ENCODE measurements around the gene CAMKMT.

CAMKMT gene

GRCh38 chr2:44772131-44772530 is 410.4 kb downstream of the CAMKMT start:
- DNase-seq (ENCODE audit: low spot score) = no peak

GRCh38 chr2:44772669-44773378 is 411.1 kb downstream of the CAMKMT start:
- no peak for DNase-seq (ENCODE audit: low spot score)

GRCh38 chr2:44774826-44775492 is 413.2 kb downstream of the CAMKMT start:
- no peak for DNase-seq (ENCODE audit: low spot score)

GRCh38 chr2:44777036-44777435 is 415.3 kb downstream of the CAMKMT start:
- DNase-seq (ENCODE audit: low spot score) = no peak

DNA sequence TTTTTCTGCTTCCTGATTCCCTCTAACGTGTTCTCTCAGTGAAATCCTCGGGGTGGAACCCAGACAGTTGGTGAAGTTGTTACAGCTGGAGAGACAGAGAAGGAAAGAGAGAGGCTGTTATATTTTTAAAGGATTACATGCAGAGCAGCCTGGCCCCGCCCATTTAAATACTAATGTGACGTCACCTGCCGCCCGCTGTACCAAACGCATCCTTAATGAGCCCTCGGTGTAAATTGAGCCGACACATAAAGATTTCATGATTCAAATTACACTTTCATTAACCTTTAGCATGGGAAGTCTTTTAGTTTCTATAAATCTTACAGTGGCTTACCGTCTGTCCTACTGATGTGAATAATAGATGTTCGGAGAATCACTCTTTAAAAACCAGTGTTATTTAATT is 415.8 kb downstream of the CAMKMT start:
- no peak for DNase-seq (ENCODE audit: low spot score)

GRCh38 chr2:44778221-44778654 is 416.5 kb downstream of the CAMKMT start:
- DNase-seq (ENCODE audit: low spot score) = no peak

DNA sequence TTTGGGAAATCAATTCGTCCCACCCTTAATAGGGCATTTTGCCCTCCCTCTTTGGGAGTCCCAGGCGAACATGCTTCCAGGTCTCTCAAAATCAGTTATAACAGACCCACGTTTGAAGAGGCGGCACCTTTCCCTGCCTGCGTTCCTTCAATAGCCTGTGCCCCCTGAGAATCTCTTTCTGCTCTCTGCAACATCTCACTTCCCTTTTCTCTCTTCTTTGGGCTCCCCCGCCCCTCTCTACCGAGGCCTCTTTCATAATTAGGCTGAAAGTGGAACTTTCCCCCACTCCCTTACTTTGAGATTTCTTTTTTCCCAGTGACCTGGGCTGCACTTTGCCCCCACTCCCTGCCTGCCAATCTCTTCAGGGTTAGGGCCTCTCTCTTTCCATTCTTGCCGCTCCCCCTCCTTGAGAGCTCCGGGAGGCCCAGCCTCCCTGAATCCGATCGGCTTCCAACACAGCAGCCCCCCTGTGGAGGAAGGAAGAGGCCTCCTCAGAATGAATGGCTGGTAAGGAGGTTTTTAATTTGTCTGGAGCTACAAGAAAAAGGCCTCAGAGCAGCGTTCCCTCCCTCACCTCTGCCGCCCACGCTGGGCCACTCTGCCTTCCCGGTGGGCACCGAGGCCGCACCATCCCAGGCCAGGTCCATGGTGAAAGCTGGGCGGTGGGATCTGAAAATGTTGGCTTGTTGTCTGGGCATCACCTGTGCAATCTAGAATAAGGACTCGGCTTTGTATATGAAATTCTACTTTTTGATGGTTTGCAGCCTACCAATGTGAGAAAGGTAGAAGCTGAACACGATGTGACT is 417.1 kb downstream of the CAMKMT start:
- DNase-seq (ENCODE audit: low spot score) = no peak

DNA sequence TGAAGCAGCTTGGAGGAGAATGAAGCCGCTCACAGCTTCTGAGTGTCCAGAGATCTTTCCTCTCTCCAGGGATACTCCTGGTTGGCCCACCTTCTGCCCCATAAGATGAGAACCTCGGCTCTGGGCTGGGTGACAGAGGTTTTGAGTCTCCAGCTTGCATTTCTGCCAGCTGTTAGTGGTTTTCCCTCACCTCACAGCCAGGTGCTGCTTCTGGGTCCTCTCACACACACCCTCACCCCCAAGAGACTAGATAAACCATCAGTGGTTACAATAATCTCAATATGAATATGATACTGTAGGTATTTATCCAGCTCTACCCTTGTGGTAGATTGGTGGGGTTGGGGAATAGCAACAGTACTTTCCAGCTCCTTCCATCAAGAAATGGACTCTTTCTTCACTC is 418.0 kb downstream of the CAMKMT start:
- no peak for DNase-seq (ENCODE audit: low spot score)

GRCh38 chr2:44780406-44780805 is 418.7 kb downstream of the CAMKMT start:
- no peak for DNase-seq (ENCODE audit: low spot score)

- DNase-seq (ENCODE audit: low spot score) = no peak
Measured at GRCh38 chr2:44785433-44785832, 423.7 kb downstream of the CAMKMT start.

- no peak for DNase-seq (ENCODE audit: low spot score)
Measured at GRCh38 chr2:44786045-44786816, 424.5 kb downstream of the CAMKMT start.

- no peak for DNase-seq (ENCODE audit: low spot score)
Measured at GRCh38 chr2:44786817-44787214, 425.1 kb downstream of the CAMKMT start.

DNA sequence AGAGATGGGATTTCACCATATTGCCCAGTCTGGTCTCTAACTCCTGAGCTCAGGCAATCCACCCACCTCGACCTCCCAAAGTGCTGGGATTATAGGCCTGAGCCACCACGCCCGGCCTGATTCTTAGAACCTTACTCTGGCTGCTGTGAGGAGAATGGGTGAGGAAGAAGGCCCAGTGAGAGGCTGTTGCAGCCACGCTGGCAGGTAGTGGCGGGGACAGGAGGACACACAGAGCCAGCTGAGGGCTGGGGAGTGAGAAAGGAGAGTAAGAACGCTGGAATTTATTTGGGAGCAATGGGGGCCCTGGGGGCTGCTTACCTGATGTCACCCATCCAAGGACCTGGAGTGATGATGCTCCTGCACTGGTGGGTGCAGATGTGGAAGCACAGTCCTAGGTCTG is 425.9 kb downstream of the CAMKMT start:
- DNase-seq (ENCODE audit: low spot score) = no peak

DNA sequence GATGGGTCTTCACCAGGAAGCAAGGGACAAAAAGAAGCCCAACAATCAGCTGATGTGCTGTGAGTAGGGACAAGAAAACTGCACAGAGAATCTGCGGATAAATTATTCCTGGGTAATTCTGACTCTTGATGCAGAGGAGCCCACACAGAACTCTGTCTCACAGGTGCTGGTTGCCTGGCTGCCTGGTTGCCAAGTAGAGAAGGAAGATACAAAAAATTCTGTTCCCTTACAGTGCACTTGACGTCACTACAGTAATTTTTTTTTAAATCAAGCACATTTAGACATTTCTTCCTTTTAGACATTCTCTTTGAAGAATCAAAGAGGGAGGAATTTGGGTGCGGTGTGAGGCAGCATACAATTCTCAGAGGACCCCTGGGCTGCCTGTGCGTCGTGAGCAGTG is 427.7 kb downstream of the CAMKMT start:
- no peak for DNase-seq (ENCODE audit: low spot score)

DNA sequence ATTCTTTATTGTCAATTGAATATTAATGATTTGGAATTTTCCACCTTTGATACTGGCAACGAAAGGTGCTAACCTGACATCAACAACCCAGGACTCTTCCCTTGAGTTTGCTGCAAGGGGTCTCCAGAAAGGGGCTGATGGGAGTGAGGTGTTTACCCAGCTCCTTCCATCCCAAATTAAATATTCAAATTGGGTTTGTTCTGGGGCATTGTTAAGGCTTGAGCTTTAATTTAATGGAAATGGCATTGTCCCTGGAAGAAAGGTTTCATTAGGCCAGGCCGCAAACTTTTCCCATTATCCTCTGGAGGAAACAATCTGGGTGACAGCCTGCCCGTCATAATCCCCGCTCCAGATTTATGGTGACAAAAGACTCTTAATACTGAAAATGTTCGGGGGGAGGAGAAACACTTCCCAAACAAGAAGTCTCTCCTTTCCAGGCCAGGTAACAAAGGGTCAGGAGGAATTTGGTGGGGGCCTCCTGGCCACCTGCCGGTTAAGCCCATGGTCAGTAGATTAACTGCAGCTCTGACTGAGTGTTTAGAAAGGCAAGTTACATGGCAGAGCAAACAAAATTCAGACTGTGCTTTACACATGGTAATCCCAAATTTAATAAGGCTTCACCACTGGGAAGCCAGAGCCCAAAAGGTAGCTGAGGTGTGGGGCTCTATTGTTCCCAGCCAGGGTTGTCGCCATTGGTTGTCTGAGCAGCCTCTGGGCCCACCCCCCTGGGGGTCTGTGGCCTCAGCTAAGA is 428.4 kb downstream of the CAMKMT start:
- DNase-seq (ENCODE audit: low spot score) = no peak

GRCh38 chr2:44793322-44793870 is 431.6 kb downstream of the CAMKMT start:
- DNase-seq (ENCODE audit: low spot score) = no peak

DNA sequence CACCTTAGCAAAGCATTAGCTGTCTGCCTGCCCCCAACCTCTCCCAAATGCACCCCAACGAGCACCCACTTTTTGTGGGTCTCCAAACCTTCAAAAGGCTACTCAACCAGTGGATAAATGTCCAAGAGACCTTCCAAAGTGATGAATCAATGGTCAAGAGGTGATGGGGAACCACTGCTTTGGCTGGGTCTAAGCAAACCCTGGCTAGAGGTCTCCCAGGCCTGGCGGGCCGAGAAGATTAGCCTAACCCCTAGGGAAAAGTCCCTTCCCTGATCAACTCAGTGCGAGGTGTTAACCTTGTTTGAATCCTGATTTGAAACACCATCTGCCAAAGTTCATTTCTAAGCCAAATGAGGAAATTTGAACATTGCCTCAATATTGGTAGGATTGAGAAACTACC is 435.0 kb downstream of the CAMKMT start:
- no peak for DNase-seq (ENCODE audit: low spot score)

DNA sequence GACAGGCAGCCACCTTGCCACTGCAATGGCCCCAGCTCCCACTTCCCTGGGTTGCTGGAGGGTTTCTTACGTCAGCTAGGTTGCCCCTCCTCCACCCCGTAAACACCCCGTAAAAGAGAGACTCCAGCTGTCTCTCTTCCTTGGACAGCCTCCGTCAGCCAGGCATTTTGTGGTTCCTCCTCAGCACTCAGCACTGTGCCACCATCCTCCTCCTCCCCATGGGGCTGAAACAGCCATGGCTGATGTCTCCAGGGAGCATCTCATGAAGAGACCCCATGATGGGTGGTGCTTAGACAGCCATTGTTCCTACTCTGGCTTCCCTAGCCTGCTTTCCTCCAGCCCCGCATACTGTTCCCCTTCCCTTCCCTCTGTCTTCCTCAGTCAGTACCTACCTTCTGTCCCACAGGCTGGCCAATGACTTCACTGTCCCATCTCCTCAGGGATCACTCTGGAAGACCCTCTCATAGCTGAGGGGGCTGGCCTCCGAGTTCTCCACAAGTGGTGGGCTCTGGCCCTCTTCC is 436.5 kb downstream of the CAMKMT start:
- DNase-seq (ENCODE audit: low spot score) = no peak

- no peak for DNase-seq (ENCODE audit: low spot score)
Measured at GRCh38 chr2:44799105-44799504, 437.4 kb downstream of the CAMKMT start.

- DNase-seq (ENCODE audit: low spot score) = no peak
Measured at GRCh38 chr2:44799754-44800153, 438.0 kb downstream of the CAMKMT start.

DNA sequence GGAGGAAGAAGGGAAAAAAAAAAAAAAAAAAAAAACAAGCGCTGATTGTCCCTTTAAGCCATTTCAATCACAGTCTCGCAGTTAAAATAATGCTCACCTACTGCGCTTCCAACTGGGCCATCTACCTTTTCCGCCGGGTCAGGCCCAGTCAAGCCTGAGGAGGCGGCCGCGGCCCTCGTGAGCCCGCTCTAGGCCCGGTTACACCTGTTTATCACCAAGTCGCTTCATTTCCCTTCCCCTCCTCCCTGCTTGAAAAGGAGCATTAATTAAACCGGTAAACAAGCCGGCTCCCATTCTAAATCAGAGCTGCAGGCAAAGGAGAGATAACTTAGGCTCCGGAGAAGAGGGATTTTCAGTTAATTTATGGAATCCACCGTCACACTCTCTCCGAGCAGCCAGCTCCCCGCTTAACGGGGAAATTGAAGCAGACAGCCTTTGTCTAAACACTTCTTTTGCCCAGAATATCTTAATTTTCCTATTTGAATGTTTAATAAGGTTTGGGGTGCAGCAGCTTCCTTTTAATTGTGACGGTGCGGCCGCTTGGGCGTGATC is 439.6 kb downstream of the CAMKMT start:
- DNase-seq (ENCODE audit: low spot score) = no peak
